ENCODE measurements around the gene ZFPM1. TPM values are rescaled to one million over a fixed set of nuclear protein-coding genes. Genes with fewer than 3 reads are reported as not detected.
A peak's percentile ranks its signal among the peaks of the same experiment; 100 is the strongest.

The ZFPM1 gene
- total RNA-seq, 6 donors from 2014 or later, result 1.0 to 8.4 (median 3.3) TPM

DNA sequence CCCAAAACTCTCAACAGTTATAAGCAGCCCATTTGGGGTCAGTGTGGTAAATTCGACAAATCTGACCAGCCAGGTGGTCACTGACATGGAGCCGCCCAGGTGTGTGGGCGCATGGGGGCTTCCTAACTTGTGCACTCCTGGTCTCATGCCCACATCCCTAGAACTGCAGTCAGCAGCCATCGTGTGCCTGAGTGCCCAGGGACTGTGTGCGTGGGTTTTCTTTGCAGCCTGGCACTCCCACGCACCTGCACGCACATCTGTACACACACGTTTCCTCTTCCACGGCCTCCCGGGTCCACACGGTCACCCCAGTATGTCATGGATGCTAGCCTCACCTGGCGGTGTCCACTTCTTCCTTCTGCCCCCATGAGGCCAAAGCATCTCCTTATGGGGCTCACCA lies 78.3 kb downstream of the ZFPM1 start:
- no peak for TF ChIP-seq POLR2A (IDR thresholded peaks at IDR 0.05)
- TF ChIP-seq, protein P1, sequence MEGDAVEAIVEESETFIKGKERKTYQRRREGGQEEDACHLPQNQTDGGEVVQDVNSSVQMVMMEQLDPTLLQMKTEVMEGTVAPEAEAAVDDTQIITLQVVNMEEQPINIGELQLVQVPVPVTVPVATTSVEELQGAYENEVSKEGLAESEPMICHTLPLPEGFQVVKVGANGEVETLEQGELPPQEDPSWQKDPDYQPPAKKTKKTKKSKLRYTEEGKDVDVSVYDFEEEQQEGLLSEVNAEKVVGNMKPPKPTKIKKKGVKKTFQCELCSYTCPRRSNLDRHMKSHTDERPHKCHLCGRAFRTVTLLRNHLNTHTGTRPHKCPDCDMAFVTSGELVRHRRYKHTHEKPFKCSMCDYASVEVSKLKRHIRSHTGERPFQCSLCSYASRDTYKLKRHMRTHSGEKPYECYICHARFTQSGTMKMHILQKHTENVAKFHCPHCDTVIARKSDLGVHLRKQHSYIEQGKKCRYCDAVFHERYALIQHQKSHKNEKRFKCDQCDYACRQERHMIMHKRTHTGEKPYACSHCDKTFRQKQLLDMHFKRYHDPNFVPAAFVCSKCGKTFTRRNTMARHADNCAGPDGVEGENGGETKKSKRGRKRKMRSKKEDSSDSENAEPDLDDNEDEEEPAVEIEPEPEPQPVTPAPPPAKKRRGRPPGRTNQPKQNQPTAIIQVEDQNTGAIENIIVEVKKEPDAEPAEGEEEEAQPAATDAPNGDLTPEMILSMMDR (IDR thresholded peaks at IDR 0.05), result no peak
- TF ChIP-seq EP300 (IDR thresholded peaks at IDR 0.05), result no peak
- no peak for TF ChIP-seq POLR2AphosphoS5 (IDR thresholded peaks at IDR 0.05)
- ATAC-seq (ENCODE audit: low FRiP score in 2 of 2) (no peak), DNase-seq (peak in 1 of 2 donors; percentile 29)
- Histone ChIP-seq H3K9me3 (no peaks in the 10 kb centered on the region), H3K27ac (no peak overlapping the region), H3K4me1 (peaks cover 23 to 37% (median 26%) of the 10 kb centered on the region in 4 donors), H3K27me3 (no peaks in the 10 kb centered on the region), H3K4me3 (no peak overlapping the region), H3K36me3 (no peaks in the 10 kb centered on the region)
- WGBS, 2 donors, result 87 to 92% methylated on average over 12 of the region's 12 CpGs

DNA sequence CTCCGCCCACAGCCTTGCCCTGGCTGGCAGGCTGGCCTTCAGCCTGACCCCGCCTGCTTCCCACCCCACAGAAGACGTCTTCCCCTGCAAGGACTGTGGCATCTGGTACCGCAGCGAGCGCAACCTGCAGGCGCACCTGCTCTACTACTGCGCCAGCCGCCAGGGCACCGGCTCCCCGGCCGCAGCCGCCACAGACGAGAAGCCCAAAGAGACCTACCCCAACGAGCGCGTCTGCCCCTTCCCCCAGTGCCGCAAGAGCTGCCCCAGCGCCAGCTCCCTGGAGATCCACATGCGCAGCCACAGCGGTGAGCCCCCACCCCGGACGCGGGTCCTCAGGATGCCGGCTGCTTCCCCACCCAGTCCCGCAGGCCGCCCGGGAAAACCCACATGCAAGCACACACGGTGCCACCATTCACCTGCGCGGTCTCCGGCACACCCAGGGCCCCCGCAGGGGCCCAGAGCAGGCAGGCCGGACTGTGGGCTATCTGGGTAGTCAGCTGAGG lies 78.9 kb downstream of the ZFPM1 start:
- H3K4me3 ChIP-seq, result no peak overlapping the region
- H3K27me3 ChIP-seq, result no peaks in the 10 kb centered on the region
- no peaks in the 10 kb centered on the region for H3K9me3 ChIP-seq
- peaks cover 20 to 30% (median 23%) of the 10 kb centered on the region in 4 donors for H3K4me1 ChIP-seq
- no peaks in the 10 kb centered on the region for H3K36me3 ChIP-seq
- H3K27ac ChIP-seq, result no peak overlapping the region
- TF ChIP-seq POLR2A (IDR thresholded peaks at IDR 0.05) (no peak), EP300 (IDR thresholded peaks at IDR 0.05) (no peak), POLR2AphosphoS5 (IDR thresholded peaks at IDR 0.05) (no peak)
- TF ChIP-seq, protein P1 (IDR thresholded peaks at IDR 0.05), result no peak
- WGBS, 2 donors, result 92 to 95% methylated on average over 15 to 23 of the region's 34 CpGs
- no peak for ATAC-seq (ENCODE audit: low FRiP score in 2 of 2)
- peak in 1 of 2 donors; percentile 84 for DNase-seq

GRCh38 chr16:88532434-88533241 lies 79.6 kb downstream of the ZFPM1 start:
- peak overlapping the region in 1 of 4 donors; percentile 49 for H3K27ac ChIP-seq
- 76 to 88% methylated on average over 4 to 33 of the region's 37 CpGs for WGBS, 2 donors
- H3K27me3 ChIP-seq, result no peaks in the 10 kb centered on the region
- ATAC-seq (ENCODE audit: low FRiP score in 2 of 2) (no peak), DNase-seq (peak in 1 of 2 donors; percentile 71)
- no peaks in the 10 kb centered on the region for H3K36me3 ChIP-seq
- no peak for TF ChIP-seq POLR2AphosphoS5 (IDR thresholded peaks at IDR 0.05)
- TF ChIP-seq POLR2A (IDR thresholded peaks at IDR 0.05), result no peak
- TF ChIP-seq EP300 (IDR thresholded peaks at IDR 0.05), result no peak
- TF ChIP-seq, protein P1 (IDR thresholded peaks at IDR 0.05), result no peak
- H3K9me3 ChIP-seq, result no peaks in the 10 kb centered on the region
- peak overlapping the region in 3 of 4 donors; percentile 82 to 95 (median 91) for H3K4me3 ChIP-seq
- peaks cover 16 to 24% (median 17%) of the 10 kb centered on the region in 4 donors for H3K4me1 ChIP-seq

- WGBS, 2 donors, result 65 to 66% methylated on average over 19 to 31 of the region's 79 CpGs
- DNase-seq (peak in 1 of 2 donors; percentile 90), ATAC-seq (ENCODE audit: low FRiP score in 2 of 2) (peak in 1 of 2 donors; percentile 4)
- TF ChIP-seq, protein P1 (IDR thresholded peaks at IDR 0.05), result no peak
- TF ChIP-seq POLR2AphosphoS5 (IDR thresholded peaks at IDR 0.05) (no peak), EP300 (IDR thresholded peaks at IDR 0.05) (no peak), POLR2A (IDR thresholded peaks at IDR 0.05) (no peak)
- H3K4me3 ChIP-seq, result peak overlapping the region; percentile 24 to 95 (median 86)
- no peaks in the 10 kb centered on the region for H3K36me3 ChIP-seq
- peaks cover 16 to 22% (median 16%) of the 10 kb centered on the region in 4 donors for H3K4me1 ChIP-seq
- H3K27me3 ChIP-seq, result no peaks in the 10 kb centered on the region
- H3K9me3 ChIP-seq, result no peaks in the 10 kb centered on the region
- peak overlapping the region in 2 of 4 donors; percentile 49 to 52 for H3K27ac ChIP-seq
These were observed 80.4 kb downstream of the ZFPM1 start for GRCh38 chr16:88533381-88533917.
